HG02642 (cell line): ENCODE data around the gene MKNK1.
A peak's percentile ranks its signal among the peaks of the same experiment; 100 is the strongest.

ENCODE experiments used
- ATAC-seq: cut with Tn5 transposase; IDR thresholded peaks from one replicate; pipeline ENCODE4 v1.9.1; 2021; ENCODE audit warnings: mild to moderate bottlenecking; ENCODE audit not compliant: unreplicated experiment, poor library complexity

The MKNK1 gene

DNA sequence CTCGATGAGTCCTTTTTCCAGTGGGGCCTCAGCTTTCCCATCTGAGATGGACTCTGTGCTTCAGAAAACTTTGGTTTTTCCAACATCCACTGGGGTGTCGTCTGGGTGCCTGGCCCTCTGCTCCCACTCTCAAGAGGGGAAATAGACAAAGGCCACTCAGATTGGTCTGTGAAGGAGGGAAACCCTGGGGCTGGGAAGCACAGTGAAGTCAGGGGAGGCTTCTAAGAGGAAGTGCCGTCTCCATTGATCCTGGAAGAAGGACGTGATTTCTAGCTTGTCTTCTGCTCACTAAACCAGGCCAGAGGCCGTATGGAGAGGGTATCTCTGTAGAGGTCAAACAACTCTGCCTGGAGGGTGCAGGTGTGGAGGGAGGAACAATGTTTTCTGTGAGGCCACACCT is 57.9 kb downstream of the MKNK1 start:
- ATAC-seq = no peak

DNA sequence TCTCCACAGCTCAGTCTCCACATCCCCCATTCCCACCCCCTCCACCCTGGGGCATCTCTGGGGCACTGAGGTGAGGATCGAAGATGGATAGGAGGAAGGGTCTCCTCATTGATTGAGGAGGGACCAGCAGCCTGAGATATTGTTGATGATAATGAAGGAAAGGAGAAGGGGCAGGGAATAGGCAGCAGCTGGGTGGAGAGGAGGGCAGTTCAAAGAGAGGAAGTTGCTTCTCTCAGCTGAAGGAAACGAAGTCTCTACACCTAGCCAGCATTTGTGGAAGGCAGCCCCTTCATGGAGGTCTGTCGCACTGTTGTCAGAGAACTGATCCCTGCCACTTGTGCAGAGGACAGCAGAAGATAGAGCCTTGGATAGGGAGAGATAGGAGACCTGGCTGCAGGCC is 58.3 kb downstream of the MKNK1 start:
- ATAC-seq = no peak

DNA sequence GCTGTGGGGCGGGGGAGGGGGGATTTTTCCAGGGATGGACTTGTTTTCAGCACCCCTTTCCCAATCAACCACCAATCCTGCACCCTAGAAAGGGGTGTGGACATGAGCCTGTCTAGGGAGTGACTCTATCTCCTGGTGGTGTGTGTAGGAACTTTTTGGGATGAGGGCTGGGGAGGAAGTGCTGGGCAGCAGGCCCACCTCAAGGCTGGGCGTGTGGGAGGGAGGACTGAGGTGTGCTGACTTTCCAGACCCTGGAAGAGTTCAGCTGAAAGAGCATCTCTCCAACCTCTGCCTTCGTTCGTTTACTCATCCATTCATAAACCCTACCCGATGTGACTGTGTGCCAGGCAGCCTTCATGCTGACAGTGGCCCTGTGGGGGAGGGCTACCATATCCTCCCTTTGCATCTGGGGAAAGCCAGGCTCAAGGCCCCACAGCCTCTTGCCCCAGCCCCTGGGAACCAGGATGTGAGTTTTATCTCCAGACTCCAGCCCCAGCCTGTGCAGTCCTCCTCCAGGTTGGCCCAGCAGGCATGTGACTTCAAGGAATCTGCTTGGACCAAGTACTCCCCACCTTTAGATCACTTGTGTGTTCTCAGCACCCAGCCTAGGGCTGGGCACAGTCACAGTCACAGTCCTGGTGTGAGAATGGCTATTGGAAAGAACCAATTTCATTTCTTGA is 59.4 kb downstream of the MKNK1 start:
- ATAC-seq = no peak

DNA sequence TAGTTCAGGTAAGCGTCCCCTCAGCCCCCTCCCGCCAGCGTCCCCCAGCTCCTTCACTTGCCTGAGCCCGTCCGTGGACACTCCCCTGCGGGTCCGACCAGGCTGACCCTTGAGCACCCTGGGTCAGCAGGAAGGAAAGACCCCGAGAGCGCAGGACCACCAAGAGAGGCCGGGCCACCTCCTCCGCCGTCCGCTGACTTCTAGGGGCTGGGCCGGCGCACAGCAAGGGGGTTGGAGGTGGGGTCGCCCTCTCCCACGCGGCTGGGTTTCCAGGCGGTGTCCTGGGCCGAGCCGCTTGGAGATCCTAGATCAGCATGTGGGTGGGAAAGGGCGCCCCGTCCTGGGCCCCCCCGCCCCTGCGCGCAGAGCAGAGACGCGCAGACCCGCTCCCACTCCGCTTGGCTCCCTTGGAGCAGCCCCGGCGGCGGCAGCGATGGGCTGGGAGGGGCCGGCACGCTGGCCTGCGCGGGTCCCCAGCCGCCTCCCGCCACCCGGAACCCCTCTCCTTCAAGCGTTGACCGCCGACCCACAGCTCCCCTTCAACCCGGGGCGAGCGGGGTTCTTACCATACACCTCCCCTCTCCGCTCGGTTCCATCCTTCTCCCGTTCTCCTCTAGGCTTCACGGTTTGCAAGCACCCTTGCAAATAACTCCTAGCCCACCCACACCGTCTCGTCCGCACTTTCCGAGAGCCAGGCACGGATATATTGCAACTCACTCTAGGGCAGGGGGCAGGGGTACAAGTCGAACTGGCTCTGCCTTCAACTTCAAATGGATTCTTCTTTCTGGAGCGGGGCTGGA is 60.1 kb downstream of the MKNK1 start:
- no peak for ATAC-seq

DNA sequence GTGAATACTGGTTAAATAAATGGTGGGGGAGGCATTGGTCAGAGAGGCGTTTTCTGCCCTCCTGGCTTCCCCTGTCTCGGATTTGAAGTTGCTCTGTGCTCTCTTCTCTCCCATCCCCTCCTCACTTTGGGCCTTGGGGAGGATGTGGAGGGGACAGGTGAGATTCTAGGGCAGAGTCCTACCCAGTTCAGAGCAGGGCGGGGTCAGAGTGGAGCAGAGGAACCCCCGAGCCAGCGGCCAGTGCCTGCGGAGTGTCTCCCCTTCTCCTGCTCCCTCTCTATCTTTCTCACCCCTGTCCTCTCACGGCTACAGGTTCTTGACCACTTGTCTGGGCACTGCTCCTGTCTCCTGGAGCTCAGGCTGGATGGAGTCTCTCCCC is 60.7 kb downstream of the MKNK1 start:
- no peak for ATAC-seq

DNA sequence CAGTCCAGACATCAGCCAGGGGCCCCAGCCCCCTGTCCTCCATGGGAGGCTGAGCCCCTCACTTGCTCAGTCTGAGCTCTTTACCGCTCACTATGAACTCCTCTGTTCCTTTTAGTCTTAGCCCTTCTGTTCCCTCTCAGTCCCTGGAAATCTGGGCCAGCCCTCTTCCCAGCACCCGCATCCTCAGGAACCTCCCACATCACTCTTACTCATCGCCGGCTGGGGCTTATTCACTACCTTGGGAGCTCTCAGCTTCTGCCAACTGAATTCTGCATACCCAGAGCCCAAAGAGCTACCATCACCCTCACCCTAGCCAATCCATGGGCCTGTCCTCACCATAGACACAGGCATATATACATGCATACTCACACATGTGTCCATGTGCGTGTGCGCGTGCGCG is 64.1 kb downstream of the MKNK1 start:
- ATAC-seq = no peak

DNA sequence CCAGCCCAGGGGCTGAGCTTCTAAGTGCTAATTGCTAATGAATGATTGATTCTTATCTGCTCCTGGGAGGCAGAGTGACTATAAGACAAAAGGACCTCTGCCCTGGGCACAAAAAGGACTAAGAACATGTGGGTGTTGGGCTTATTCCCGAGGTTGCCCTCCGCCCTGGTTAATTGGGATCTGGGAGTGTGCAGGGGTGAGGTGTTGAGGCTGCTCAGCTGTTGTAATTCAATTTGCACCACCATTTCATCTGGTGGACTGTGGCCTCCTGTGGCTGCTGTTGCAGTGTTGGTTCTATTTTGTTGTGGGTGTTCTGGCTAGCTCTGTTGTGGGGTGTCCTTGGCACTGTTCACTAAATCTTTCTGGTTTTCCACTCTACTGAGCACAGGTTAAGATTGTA is 65.9 kb downstream of the MKNK1 start:
- ATAC-seq = no peak

DNA sequence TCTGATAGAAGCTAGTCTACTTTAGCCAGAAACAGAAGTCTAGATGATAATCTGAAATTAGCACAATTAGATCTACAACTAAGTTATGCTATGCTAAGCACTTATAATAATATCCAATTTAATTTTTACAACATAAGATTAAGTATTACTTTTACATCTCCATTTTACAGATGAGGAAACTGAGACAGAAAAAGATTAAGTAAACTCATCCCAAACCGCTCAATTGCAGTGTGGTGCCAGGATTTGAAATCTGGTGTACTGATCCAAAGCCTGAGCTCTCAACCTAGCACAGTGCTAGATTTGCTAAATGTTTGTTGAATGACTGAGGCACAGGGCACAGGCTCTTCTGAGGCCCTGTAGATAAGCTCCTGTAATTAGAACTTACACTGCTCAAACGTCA is 66.4 kb downstream of the MKNK1 start:
- ATAC-seq = no peak

DNA sequence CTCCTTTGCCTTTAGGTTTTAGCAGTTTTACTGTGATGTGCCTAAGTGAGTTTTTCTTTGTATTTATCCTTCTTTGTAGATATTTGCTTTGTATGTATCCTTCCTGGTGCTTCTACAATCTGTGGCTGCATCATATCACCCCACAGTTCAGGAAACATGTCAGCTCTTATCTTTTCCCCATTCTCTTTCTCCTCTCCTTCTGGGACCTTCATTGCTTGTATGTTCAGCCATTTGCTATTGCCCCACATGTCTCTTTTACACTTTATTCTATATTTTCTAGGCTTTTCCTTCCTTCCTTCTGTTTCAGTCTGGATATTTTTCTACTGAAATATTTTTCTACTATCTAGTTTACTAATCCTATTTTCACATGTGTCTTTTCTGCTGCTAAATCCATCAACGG is 67.5 kb downstream of the MKNK1 start:
- ATAC-seq = no peak

DNA sequence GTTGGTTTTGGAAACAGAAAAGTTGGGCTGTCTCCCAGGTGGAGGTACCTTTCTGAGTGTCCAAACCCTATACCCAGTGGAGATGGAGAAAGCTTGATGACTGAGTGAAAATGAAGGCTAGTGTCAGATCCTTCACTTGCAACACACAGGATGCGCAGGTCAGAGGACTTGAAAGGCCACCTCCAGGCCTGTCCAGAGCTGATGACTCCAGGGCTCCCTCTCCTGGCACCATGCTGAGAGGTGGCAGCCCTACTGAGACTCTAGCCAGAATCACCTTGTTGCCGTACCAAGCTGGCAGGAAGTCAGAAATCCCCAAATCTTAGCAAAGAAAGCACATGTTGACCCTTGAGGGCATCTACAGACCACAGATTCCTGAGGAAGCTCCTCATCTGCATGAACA is 69.0 kb downstream of the MKNK1 start:
- ATAC-seq = no peak

DNA sequence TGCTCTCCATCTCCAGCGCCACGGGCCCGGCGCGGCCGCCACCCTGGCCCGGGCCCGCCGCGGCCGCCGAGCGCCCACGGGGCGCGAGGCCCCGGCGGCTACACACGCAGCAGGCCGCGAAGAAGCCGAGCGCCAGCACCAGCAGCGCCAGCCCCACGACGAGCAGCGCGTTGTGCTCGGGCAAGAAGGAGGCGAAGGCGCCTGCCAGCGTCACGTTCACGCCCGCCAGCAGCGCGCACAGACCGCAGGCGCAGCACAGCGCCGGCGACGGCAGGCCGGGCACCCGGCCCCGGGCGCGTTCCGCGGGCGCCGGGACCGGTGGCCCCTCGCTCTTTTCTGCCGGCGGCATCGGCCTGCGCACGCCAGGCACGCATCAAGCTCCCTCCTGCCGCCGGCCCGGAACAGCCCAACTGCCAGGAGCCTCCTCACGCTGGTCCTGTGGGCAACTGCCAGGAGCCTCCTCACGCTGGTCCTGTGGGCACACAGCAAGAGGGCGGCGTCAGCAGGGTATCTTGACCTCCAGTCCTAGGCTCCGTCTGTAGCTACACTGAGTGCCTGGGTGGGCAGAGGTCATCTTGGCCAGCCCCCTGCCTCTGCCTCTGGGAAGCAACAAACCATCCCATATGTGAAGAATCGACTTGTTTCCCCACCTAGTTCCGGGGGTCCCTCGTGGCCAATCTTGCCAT is 70.7 kb downstream of the MKNK1 start:
- ATAC-seq = peak; percentile 29

DNA sequence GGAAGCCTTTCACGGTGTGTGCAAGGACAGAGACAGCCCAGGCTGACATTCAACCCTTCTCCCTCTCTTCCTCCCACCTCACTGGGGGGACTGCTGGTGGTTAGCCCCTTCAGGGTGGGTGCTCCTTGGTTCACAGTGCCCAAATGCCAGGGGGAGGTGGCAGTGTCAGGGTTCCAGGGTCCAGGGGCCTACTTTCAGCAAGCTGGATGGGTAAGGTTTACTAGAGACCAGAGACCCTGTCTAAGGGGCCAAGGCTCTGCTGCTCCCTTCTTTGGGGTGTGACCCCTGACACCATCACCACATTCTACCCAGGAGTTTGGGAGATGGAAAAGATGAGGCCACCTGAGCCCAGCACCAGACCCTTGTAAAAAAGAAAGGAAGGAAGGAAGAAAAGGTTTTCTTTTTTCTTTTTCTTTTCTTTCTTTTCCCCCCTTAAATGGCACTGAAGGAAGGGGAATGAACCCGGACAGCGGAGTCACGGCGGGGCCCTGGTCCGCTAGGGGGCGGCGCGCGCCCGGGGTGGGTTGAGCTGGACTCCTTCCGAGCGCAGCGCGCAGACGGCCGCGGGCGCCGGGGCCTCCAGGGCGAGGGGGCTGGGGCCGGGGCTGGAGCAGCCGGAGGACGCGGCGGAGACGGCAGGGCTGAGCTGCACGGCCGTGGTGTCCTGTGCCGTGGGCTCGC is 71.4 kb downstream of the MKNK1 start:
- ATAC-seq = peak; percentile 40

DNA sequence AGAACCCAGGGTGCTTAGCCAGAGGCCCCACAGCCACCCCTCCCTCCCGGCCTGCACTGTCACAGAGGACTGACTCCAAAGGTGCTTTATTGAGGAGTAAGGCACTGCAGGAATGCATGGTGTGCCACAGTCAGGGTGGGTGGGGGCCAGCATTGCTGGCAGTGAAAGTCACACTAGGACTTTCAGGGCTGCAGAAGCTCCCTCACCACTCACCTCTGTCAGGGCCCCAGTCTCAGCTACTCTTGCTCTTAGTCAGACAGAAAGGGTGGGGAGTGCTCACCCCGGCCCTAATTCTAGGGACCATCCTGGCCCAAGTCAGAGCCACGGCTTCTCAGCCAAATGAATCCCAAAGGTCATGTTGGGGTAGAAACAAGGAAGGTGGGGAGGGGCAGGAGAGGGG is 72.0 kb downstream of the MKNK1 start:
- ATAC-seq = no peak

DNA sequence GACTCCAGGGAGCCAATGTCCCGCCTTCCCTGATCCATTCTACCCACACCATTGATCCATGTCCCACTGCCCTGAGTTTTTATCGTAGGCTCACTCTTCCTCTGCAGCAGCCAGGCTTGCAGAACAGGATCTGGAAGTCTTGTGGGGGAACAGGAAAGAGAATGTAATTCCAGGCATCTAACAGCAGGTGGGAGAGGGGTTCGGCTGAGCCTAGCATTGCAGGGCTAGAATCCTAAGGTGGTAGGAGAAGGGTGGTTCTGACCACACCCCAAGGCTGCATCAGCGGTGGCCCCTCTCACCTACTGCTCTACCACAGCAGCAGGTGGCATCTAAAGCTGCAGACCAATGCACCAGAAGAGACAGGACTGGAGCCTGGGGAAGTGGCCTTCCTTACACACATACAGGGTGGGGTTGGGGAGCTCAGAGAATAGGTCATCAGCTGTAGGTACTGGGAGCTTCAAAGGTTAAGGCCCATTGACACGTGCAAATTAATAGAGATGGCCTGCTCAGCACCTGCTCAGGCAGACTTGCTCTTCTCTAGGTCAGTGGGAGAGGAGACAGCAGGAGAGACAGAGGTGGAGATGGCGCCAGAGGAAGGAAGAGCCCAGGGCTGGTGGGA is 73.2 kb downstream of the MKNK1 start:
- ATAC-seq = no peak

DNA sequence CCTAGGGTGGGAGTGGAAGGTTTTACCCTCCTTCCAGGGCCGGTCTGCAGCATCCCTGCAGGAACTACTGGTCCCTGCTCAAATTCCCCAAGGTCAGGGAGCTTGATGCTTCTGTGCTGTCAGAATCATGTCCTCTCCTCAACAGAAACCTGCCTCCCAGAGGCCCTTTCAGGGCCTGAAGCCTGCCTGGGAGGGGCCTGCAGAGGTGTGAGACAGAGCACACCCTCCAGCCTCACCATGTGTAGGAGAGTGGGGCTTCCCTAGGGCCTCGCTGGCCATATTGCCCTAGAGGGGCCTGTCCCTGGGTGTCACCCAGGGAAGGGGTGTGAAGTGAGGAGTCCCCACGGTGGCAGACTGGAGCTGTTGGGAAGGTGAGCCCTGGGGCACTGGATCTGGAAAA is 73.8 kb downstream of the MKNK1 start:
- no peak for ATAC-seq

DNA sequence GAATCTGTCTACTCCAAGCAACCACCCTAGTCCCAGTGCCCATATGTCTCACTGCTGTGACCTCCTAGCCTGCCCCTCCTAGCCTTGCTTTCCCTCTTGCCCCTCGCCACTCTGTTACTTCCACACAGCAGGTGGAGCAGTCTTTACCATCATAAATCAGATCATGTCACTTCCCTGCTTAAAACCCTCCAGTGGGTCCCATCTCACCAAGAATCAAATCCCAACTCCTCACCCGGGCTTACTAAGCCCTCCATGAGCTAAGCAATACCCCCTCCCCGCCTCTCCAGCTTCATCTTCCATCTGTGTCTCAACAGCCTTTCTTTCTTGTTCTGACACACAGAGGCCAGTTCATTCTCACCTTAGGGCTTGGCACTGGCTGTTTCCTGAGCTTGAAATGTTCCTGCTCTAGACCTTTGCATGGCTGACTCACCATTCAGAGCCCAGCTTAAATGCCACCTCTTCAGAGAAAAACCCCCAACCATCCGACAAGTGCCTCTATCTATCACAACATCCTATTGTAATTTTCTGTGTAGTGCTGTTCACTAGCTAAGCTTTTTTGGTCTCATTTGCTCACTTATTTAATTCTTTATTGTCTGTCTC is 74.9 kb downstream of the MKNK1 start:
- ATAC-seq = no peak

DNA sequence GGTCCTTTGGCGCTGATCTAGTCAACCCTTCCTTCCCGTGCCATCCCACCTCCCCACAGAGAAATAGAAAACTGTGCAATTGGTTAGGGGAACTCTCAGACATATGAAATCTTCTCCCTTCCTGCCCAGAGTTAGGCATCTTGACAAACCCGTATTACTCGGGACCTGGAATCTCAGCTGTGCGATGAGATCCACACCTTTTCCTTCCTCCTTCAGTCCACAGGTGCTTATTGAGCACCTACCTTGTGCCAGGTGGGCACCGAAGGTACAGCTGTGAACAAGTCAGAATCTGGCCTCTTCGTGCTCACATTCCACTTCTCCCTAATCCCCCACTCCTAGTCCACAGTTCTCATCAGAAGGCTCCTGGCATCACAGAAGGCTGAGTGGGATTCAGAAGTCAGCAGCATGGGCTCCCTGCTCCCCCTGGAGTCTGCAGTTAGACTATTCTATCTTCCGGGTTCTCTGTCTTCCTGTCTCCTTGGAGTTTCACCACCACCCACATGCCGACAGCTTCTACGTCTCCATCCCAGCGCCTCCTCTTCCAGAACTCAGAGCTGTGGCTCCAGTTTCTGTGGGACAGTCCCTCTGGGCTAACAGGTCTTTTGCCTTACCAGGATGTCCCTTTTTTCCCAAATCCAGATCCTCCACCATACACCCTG is 75.6 kb downstream of the MKNK1 start:
- ATAC-seq = no peak

DNA sequence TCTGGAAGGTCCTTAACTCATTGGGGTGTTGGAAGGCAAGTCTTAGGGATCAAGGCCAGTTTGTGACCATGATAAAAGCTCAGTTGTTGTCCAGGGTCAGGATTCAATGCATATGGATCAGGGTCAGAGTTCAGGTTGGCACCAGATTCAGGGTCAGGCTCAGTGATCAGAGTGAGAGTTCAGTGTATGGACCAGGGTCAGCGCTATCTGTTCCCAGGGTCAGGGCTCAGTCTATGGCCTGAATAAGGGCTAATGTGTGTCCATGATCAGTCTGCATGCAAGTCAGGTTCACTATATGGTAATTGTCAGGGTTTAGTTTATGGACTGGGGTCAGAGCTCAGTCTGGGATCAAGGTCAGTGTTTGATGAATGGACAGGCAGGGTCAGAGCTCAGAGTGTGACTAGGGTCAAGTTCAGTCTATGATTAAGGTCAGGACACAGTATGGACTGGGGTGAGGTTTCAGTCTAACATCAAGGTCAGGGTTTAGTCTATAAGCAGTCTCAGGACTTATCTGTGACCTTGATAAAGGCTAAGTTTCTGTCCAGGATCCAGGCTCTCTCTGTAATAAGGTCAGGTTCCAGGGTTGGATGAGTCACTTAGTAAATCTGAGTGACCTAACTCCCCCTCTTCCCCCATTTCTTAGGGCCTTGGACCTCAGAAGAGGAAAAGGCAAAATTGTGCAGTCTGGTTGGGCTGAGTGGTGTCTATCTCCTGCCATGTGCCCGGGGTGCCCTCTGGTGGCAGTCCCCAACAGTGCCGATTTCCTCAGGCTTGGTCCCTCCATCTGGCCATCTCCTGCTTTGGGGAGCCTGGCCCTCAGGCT is 76.4 kb downstream of the MKNK1 start:
- peak; percentile 58 for ATAC-seq
